Keratinocyte (primary cell): ENCODE data around the gene P2RY12. TPM values are rescaled to one million over a fixed set of nuclear protein-coding genes. Genes with fewer than 3 reads are reported as not detected.

Experiments used
- DNase-seq: peaks from one replicate; pipeline ENCODE4 v3.0.0-alpha.2; 2011; ENCODE audit warnings: low read depth, missing footprints, low spot score
- FAIRE-seq: peaks from 2 replicates; lab custom pipeline; 2011; peaks lifted over from hg19 to GRCh38; lab: Jason Lieb, UNC
- H2AFZ ChIP-seq: 2 replicates; pipeline ENCODE4 v1.6.0; 2012; ENCODE audit warnings: low read length, control low read depth, inconsistent platforms; ENCODE audit not compliant: control insufficient read depth
- H3K27ac ChIP-seq: 2 replicates; pipeline ENCODE4 v1.5.1; 2011; ENCODE audit warnings: low read length; ENCODE audit not compliant: control insufficient read depth, insufficient read depth
- H3K27me3 ChIP-seq: 3 replicates; pipeline ENCODE4 v1.6.0; 2011; ENCODE audit warnings: low read length; ENCODE audit not compliant: control insufficient read depth, insufficient read depth; ENCODE audit errors: extremely low read depth
- H3K36me3 ChIP-seq, 2 experiments: 2 replicates in 1 of 2; 3 replicates in 1 of 2; pipeline ENCODE4 v1.5.1; 2011; ENCODE audit warnings: low read length in 2 of 2, mild to moderate bottlenecking in 1 of 2; ENCODE audit not compliant: control insufficient read depth in 2 of 2, insufficient read depth in 2 of 2; ENCODE audit errors: extremely low read depth in 1 of 2
- H3K4me1 ChIP-seq: 3 replicates; pipeline ENCODE4 v1.5.1; 2011; ENCODE audit warnings: low read length; ENCODE audit not compliant: control insufficient read depth, insufficient read depth; ENCODE audit errors: extremely low read depth
- H3K4me2 ChIP-seq: 3 replicates; pipeline ENCODE4 v1.6.0; 2011; ENCODE audit warnings: low read depth, low read length; ENCODE audit not compliant: control insufficient read depth, insufficient read depth; ENCODE audit errors: extremely low read depth
- H3K4me3 ChIP-seq, 3 experiments: fragments of 200-600 bp in 1 of 3; sonication (generic) in 1 of 3; 2 replicates in 2 of 3; 3 replicates in 1 of 3; pipeline ENCODE4 v1.5.1; 2011 to 2016; ENCODE audit warnings: low read length in 3 of 3, mild to moderate bottlenecking in 3 of 3, control low read depth in 2 of 3, inconsistent platforms in 1 of 3, low read depth in 1 of 3, mixed read lengths in 1 of 3, mixed run types in 1 of 3, moderate library complexity in 1 of 3; ENCODE audit not compliant: control insufficient read depth in 2 of 3, insufficient read depth in 2 of 3; ENCODE audit errors: extremely low read depth in 1 of 3
- H3K79me2 ChIP-seq: 2 replicates; pipeline ENCODE4 v1.6.0; 2012; ENCODE audit warnings: low read length; ENCODE audit not compliant: control insufficient read depth, insufficient read depth
- H3K9ac ChIP-seq: 3 replicates; pipeline ENCODE4 v1.6.0; 2011; ENCODE audit warnings: low read length; ENCODE audit not compliant: control insufficient read depth, insufficient read depth; ENCODE audit errors: extremely low read depth
- H3K9me1 ChIP-seq: 3 replicates; pipeline ENCODE4 v1.6.0; 2011; ENCODE audit warnings: low read length; ENCODE audit not compliant: control insufficient read depth, insufficient read depth; ENCODE audit errors: extremely low read depth
- H3K9me3 ChIP-seq: 2 replicates; pipeline ENCODE4 v1.5.1; 2012; ENCODE audit warnings: low read depth, low read length; ENCODE audit not compliant: control insufficient read depth
- H4K20me1 ChIP-seq: 3 replicates; pipeline ENCODE4 v1.6.0; 2011; ENCODE audit warnings: low read length; ENCODE audit not compliant: control insufficient read depth, insufficient read depth; ENCODE audit errors: extremely low read depth
- CTCF ChIP-seq, 3 experiments: IDR thresholded peaks in 1 of 3; conservative IDR thresholded peaks in 1 of 3; optimal IDR thresholded peaks in 1 of 3; 2 replicates in 2 of 3; 3 replicates in 1 of 3; pipeline versions ENCODE3 to v1.5.1; 2011; ENCODE audit warnings: low read length in 3 of 3, mild to moderate bottlenecking in 3 of 3, moderate library complexity in 2 of 3, control low read depth in 1 of 3, inconsistent platforms in 1 of 3; ENCODE audit not compliant: insufficient read depth in 2 of 3; ENCODE audit errors: extremely low read depth in 1 of 3
- EZH2 ChIP-seq: IDR thresholded peaks from one replicate; pipeline ENCODE4 v1.6.1; 2012; ENCODE audit warnings: inconsistent platforms, mild to moderate bottlenecking, low read length, moderate library complexity
- dilution Hi-C: fragments of 300-500 bp; cut with MboI; formaldehyde crosslinking; loops from one replicate; pipeline ENCODE4 v1.7.0; 2020; ENCODE audit warnings: low sequenced_read_pairs; ENCODE audit not compliant: extremely low pct_ligation_motif_present
- polyA plus RNA-seq, 5 experiments: library from polyadenylated mRNA; depleted of rRNA in 3 of 5; stranded (reverse) in 3 of 5; stranded (forward) in 1 of 5; unstranded in 1 of 5; fragments of >200 nt; gene quantifications; 1 replicate in 1 of 5; 2 replicates in 3 of 5; 3 replicates in 1 of 5; pipeline versions ENCODE4 v1.2.1 to v1.2.3, GENCODE V29; 2011 to 2012; ENCODE audit warnings: missing spikeins in 2 of 5, low read depth in 1 of 5, low replicate concordance in 1 of 5

The P2RY12 gene
- polyA plus RNA-seq, 1 donor (not counting 4 experiments of a cell fraction or from before 2014, with no cell fraction given), result not detected

- no peaks in the 10 kb centered on the region for H3K9me3 ChIP-seq
- no peak overlapping the region for H3K4me3 ChIP-seq
- H3K9ac ChIP-seq, result no peak overlapping the region
- no peaks in the 10 kb centered on the region for H4K20me1 ChIP-seq
- no peaks in the 10 kb centered on the region for H3K9me1 ChIP-seq
- H3K27me3 ChIP-seq, result no peaks in the 10 kb centered on the region
- H3K4me1 ChIP-seq, result no peaks in the 10 kb centered on the region
- TF ChIP-seq CTCF (optimal IDR thresholded peaks at IDR 0.05 in 1 of 3, IDR thresholded peaks at IDR 0.05 in 1 of 3, conservative IDR thresholded peaks at IDR 0.05 in 1 of 3; ENCODE audit: extremely low read depth in 1 of 3, insufficient read depth in 2 of 3, low read length in 3 of 3) (no peak), EZH2 (no peak)
- H3K36me3 ChIP-seq, result no peaks in the 10 kb centered on the region
- FAIRE-seq (no peak), DNase-seq (no peak)
- no peaks in the 10 kb centered on the region for H3K79me2 ChIP-seq
- no peak overlapping the region for H3K27ac ChIP-seq
- dilution Hi-C loops, result no loop called here
- no peak overlapping the region for H3K4me2 ChIP-seq
- no peak overlapping the region for H2AFZ ChIP-seq
These were observed 3.3 kb upstream of the P2RY12 start for GRCh38 chr3:151387842-151388241.

DNA sequence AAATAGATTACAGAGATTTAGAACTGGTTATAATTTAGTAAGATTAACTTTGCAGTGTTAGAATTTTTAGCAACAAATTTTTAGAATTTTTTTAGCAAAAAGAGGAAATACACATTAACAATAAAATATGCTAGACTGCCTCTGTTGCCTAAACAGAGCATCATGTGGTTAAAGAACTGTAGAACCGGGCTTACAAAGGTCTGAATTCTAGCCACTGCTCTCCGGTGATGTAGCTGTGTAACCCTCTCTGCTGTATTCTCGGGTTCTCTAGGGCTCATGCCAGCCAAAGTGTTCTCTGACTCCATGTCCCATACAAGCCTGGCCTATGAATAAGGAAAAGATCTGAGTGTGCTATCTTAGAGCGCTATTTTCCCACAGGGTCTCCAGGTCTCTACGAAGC, 2.9 kb upstream of the P2RY12 start:
- TF ChIP-seq EZH2 (no peak), CTCF (optimal IDR thresholded peaks at IDR 0.05 in 1 of 3, IDR thresholded peaks at IDR 0.05 in 1 of 3, conservative IDR thresholded peaks at IDR 0.05 in 1 of 3; ENCODE audit: extremely low read depth in 1 of 3, insufficient read depth in 2 of 3, low read length in 3 of 3) (no peak)
- no peak overlapping the region for H3K9ac ChIP-seq
- dilution Hi-C loops, result no loop called here
- no peak overlapping the region for H3K4me2 ChIP-seq
- H4K20me1 ChIP-seq, result no peaks in the 10 kb centered on the region
- H3K36me3 ChIP-seq, result no peaks in the 10 kb centered on the region
- no peaks in the 10 kb centered on the region for H3K9me1 ChIP-seq
- no peaks in the 10 kb centered on the region for H3K79me2 ChIP-seq
- H2AFZ ChIP-seq, result no peak overlapping the region
- FAIRE-seq, result no peak
- no peak overlapping the region for H3K4me3 ChIP-seq
- DNase-seq, result no peak
- no peaks in the 10 kb centered on the region for H3K4me1 ChIP-seq
- no peaks in the 10 kb centered on the region for H3K9me3 ChIP-seq
- H3K27me3 ChIP-seq, result no peaks in the 10 kb centered on the region
- H3K27ac ChIP-seq, result no peak overlapping the region
